ENCODE measurements around the gene PCDH1.

The PCDH1 gene

GRCh38 chr5:141841378-141842180, 36.6 kb downstream of the PCDH1 start:
- no peaks in the 10 kb centered on the region for H3K27me3 ChIP-seq (ENCODE audit: low read length)
- H3K9me2 ChIP-seq (replicated peaks; ENCODE audit: insufficient read depth, low read length): no peaks in the 10 kb centered on the region
- H3K9ac ChIP-seq (ENCODE audit: low read length): no peak overlapping the region
- no peaks in the 10 kb centered on the region for H3K9me3 ChIP-seq (ENCODE audit: insufficient read depth, low read length)
- H2AFZ ChIP-seq (ENCODE audit: low read depth, low read length, severe bottlenecking): no peak overlapping the region
- H3K36me3 ChIP-seq (ENCODE audit: low read length): no peaks in the 10 kb centered on the region
- H3K4me2 ChIP-seq (ENCODE audit: low read depth, low read length, poor library complexity, severe bottlenecking): no peak overlapping the region
- no peak overlapping the region for H3K4me3 ChIP-seq (ENCODE audit: insufficient read depth, low read length, poor library complexity, severe bottlenecking)
- no peaks in the 10 kb centered on the region for H3F3A ChIP-seq (ENCODE audit: insufficient read depth)
- no peaks in the 10 kb centered on the region for H4K20me1 ChIP-seq (ENCODE audit: low read depth, low read length)
- no peaks in the 10 kb centered on the region for H3K79me2 ChIP-seq (ENCODE audit: insufficient read depth, low read length)
- no peak overlapping the region for H3K27ac ChIP-seq (ENCODE audit: low read depth, low read length)
- no peak for TF ChIP-seq CTCF (IDR thresholded peaks at IDR 0.05; ENCODE audit: insufficient read depth, low read length, poor library complexity, severe bottlenecking)
- no peak for TF ChIP-seq EZH2phosphoT487 (conservative IDR thresholded peaks at IDR 0.05; ENCODE audit: low read length)

GRCh38 chr5:141840826-141841360, 37.3 kb downstream of the PCDH1 start:
- TF ChIP-seq CTCF (IDR thresholded peaks at IDR 0.05; ENCODE audit: insufficient read depth, low read length, poor library complexity, severe bottlenecking) (no peak), EZH2phosphoT487 (conservative IDR thresholded peaks at IDR 0.05; ENCODE audit: low read length) (no peak)
- H2AFZ ChIP-seq (ENCODE audit: low read depth, low read length, severe bottlenecking): no peak overlapping the region
- H3K4me3 ChIP-seq (ENCODE audit: insufficient read depth, low read length, poor library complexity, severe bottlenecking): no peak overlapping the region
- H3K4me2 ChIP-seq (ENCODE audit: low read depth, low read length, poor library complexity, severe bottlenecking): no peak overlapping the region
- no peaks in the 10 kb centered on the region for H3K36me3 ChIP-seq (ENCODE audit: low read length)
- H4K20me1 ChIP-seq (ENCODE audit: low read depth, low read length): no peaks in the 10 kb centered on the region
- H3K27ac ChIP-seq (ENCODE audit: low read depth, low read length): no peak overlapping the region
- no peaks in the 10 kb centered on the region for H3F3A ChIP-seq (ENCODE audit: insufficient read depth)
- no peaks in the 10 kb centered on the region for H3K9me3 ChIP-seq (ENCODE audit: insufficient read depth, low read length)
- H3K9me2 ChIP-seq (replicated peaks; ENCODE audit: insufficient read depth, low read length): no peaks in the 10 kb centered on the region
- H3K79me2 ChIP-seq (ENCODE audit: insufficient read depth, low read length): no peaks in the 10 kb centered on the region
- H3K27me3 ChIP-seq (ENCODE audit: low read length): no peaks in the 10 kb centered on the region
- no peak overlapping the region for H3K9ac ChIP-seq (ENCODE audit: low read length)

GRCh38 chr5:141840280-141840812, 37.9 kb downstream of the PCDH1 start:
- no peaks in the 10 kb centered on the region for H3K27me3 ChIP-seq (ENCODE audit: low read length)
- H3K9ac ChIP-seq (ENCODE audit: low read length): no peak overlapping the region
- H3K9me2 ChIP-seq (replicated peaks; ENCODE audit: insufficient read depth, low read length): no peaks in the 10 kb centered on the region
- no peaks in the 10 kb centered on the region for H4K20me1 ChIP-seq (ENCODE audit: low read depth, low read length)
- no peak overlapping the region for H2AFZ ChIP-seq (ENCODE audit: low read depth, low read length, severe bottlenecking)
- H3K36me3 ChIP-seq (ENCODE audit: low read length): no peaks in the 10 kb centered on the region
- no peaks in the 10 kb centered on the region for H3K79me2 ChIP-seq (ENCODE audit: insufficient read depth, low read length)
- H3K27ac ChIP-seq (ENCODE audit: low read depth, low read length): no peak overlapping the region
- H3K4me2 ChIP-seq (ENCODE audit: low read depth, low read length, poor library complexity, severe bottlenecking): no peak overlapping the region
- H3F3A ChIP-seq (ENCODE audit: insufficient read depth): no peaks in the 10 kb centered on the region
- H3K9me3 ChIP-seq (ENCODE audit: insufficient read depth, low read length): no peaks in the 10 kb centered on the region
- TF ChIP-seq EZH2phosphoT487 (conservative IDR thresholded peaks at IDR 0.05; ENCODE audit: low read length) (no peak), CTCF (IDR thresholded peaks at IDR 0.05; ENCODE audit: insufficient read depth, low read length, poor library complexity, severe bottlenecking) (no peak)
- no peak overlapping the region for H3K4me3 ChIP-seq (ENCODE audit: insufficient read depth, low read length, poor library complexity, severe bottlenecking)
